Stimulated activated naive CD8-positive, alpha-beta T cell treated with anti-CD3 and anti-CD28 coated beads, Interleukin-15, Interleukin-2, amounts not matched to agents 100 ng/mL and 50 ng/mL, for 24 hours (primary cell): ENCODE data around the gene COA1.
"Not testable (repeated sequence)": the region's sequence is repeated elsewhere in the genome, so short reads cannot be mapped to it uniquely, and the experiment has no call there.

Source experiments
- H3K27ac Mint-ChIP-seq: one replicate; pipeline ENCODE4 v1.8.0; 2021; ENCODE audit warnings: mild to moderate bottlenecking, mixed read lengths
- H3K27me3 Mint-ChIP-seq: one replicate; pipeline ENCODE4 v1.8.0; 2021; ENCODE audit warnings: mixed read lengths
- H3K36me3 Mint-ChIP-seq: one replicate; pipeline ENCODE4 v1.8.0; 2021; ENCODE audit warnings: low read depth, mixed read lengths
- H3K4me1 Mint-ChIP-seq: one replicate; pipeline ENCODE4 v1.8.0; 2021; ENCODE audit warnings: low read depth, mixed read lengths
- H3K4me3 Mint-ChIP-seq: one replicate; pipeline ENCODE4 v1.8.0; 2021; ENCODE audit warnings: mild to moderate bottlenecking, mixed read lengths
- H3K9me3 Mint-ChIP-seq: one replicate; pipeline ENCODE4 v1.8.0; 2021; ENCODE audit warnings: mixed read lengths

Gene COA1

DNA sequence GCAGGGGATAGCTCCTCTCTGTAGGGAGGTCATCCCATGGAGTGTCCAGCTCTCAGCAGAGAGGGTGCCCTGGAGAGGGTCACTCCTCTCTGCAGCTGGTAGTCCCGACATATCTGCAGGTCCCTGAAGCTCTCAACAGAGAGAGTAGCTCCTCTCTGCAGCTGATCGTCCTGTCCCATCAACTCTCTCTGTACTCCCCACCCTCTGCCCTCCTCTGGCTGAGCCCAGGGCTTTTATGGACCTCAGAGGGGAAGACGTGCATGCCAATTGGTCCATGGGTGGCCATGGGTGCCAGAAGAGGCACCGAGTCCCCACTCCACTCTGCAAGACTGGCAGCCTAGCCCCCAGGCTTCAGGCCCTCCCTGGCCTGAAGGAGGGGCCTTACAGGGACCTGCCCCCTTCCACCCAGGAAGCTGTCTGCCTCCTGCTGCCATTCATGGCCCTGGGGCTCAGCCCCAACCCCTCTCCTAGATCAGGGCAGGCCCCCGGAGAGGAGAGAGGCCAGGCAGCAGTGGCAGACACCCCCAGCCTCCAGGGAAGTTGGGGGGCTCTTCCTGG, 20.1 kb upstream of the COA1 start:
- no peaks in the 10 kb centered on the region for H3K36me3 Mint-ChIP-seq
- no peak overlapping the region for H3K27ac Mint-ChIP-seq
- peaks cover 15% of the 10 kb centered on the region for H3K27me3 Mint-ChIP-seq
- H3K9me3 Mint-ChIP-seq = no peaks in the 10 kb centered on the region
- peaks cover 11% of the 10 kb centered on the region for H3K4me1 Mint-ChIP-seq
- H3K4me3 Mint-ChIP-seq = no peak overlapping the region

GRCh38 chr7:43747328-43748105, 18.2 kb upstream of the COA1 start:
- Mint-ChIP-seq H3K27ac (no peak overlapping the region), H3K36me3 (no peaks in the 10 kb centered on the region), H3K9me3 (no peaks in the 10 kb centered on the region), H3K27me3 (peaks cover 12% of the 10 kb centered on the region), H3K4me1 (peaks cover 11% of the 10 kb centered on the region), H3K4me3 (no peak overlapping the region)

GRCh38 chr7:43742692-43743091, 13.4 kb upstream of the COA1 start:
- Mint-ChIP-seq H3K36me3 (no peaks in the 10 kb centered on the region), H3K9me3 (no peaks in the 10 kb centered on the region), H3K4me1 (no peaks in the 10 kb centered on the region), H3K27me3 (peaks cover 6% of the 10 kb centered on the region), H3K27ac (no peak overlapping the region), H3K4me3 (no peak overlapping the region)

DNA sequence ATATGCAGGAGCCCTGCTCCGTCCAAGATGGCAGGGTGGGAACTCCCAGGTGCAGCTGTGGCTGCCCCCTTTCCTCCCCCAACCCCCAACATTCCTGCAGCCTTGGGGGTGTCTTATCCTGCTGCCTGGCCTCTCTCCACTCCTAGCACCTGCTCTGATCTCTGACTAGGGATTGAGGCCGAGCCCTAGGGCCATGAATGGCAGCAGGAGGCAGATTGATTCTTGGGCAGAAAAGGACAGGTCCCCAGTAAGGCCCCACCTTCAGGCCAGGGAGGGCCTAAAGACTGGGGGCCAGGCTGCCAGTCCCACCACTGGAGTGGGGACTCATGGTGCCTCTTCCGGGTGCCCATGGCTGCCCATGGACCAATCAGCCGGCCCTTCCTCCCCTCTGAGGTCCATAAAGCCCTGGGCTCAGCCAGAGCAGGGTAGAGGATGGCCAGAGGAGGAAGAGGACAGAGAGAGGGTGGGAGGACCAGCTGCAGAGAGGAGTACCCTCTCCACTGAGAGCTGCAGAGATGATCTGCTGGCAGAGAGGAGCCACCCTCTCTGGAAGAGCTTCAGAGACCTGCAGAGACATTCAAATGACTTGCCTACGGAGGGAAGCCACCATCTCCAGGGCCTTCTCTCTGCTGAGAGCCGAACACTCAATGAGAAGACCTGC, 8.3 kb upstream of the COA1 start:
- Mint-ChIP-seq H3K4me1 (peaks cover 24% of the 10 kb centered on the region), H3K36me3 (no peaks in the 10 kb centered on the region), H3K9me3 (no peaks in the 10 kb centered on the region), H3K27ac (no peak overlapping the region), H3K27me3 (peaks cover 3% of the 10 kb centered on the region), H3K4me3 (no peak overlapping the region)

DNA sequence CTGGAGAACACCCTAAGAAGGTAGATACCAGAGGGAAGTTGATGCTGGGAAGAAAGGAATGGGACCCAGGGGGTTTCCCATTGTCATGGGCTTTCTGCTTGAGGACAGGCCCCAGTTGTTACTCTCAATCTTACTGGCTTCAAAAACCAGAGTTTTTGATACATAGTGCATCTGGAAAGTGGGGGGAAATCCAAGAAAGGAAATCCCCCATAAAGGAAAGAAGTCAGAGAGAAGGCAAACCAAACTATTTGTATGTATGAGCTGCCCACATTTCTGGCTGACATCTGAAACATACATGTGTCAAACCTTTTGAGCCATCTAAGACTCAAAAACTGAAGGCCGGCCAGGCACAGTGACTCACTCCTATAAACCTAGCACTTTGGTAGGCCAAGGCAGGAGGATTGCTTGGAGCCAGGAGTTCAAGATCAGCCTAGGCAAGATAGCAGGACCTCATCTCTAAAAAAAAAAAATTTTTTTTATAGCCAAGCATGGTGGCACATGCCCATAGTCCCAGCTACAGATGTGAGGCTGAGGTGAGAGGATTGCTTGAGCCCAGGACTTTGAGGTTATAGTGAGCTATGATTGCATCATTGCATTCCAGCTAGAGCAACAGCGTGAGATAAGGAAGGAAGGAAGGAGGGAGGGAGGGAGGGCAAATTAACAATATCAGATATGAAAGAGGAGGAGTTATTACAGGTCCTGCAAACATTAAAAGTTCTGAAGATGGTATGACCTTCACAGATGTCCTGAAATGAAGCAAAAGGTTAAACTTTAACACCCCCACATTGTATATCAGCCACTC, 6.7 kb upstream of the COA1 start:
- no peaks in the 10 kb centered on the region for H3K9me3 Mint-ChIP-seq
- no peaks in the 10 kb centered on the region for H3K36me3 Mint-ChIP-seq
- peaks cover 3% of the 10 kb centered on the region for H3K27me3 Mint-ChIP-seq
- peaks cover 24% of the 10 kb centered on the region for H3K4me1 Mint-ChIP-seq
- H3K4me3 Mint-ChIP-seq = no peak overlapping the region
- peak overlapping the region; percentile 83 for H3K27ac Mint-ChIP-seq

GRCh38 chr7:43735403-43735801, 6.1 kb upstream of the COA1 start:
- H3K36me3 Mint-ChIP-seq = no peaks in the 10 kb centered on the region
- H3K27ac Mint-ChIP-seq = peak overlapping the region; percentile 83
- H3K4me3 Mint-ChIP-seq = no peak overlapping the region
- peaks cover 25% of the 10 kb centered on the region for H3K4me1 Mint-ChIP-seq
- peaks cover 3% of the 10 kb centered on the region for H3K27me3 Mint-ChIP-seq
- H3K9me3 Mint-ChIP-seq = no peaks in the 10 kb centered on the region

- H3K4me3 Mint-ChIP-seq, H3K27me3 Mint-ChIP-seq, H3K9me3 Mint-ChIP-seq, H3K36me3 Mint-ChIP-seq: not testable (repeated sequence)
- Mint-ChIP-seq H3K4me1 (peaks cover 31% of the 10 kb centered on the region), H3K27ac (peak overlapping the region; percentile 4)
Measured at GRCh38 chr7:43734575-43735332, 5.4 kb upstream of the COA1 start.

GRCh38 chr7:43731494-43731893, 2.2 kb upstream of the COA1 start:
- not testable (repeated sequence) for H3K4me3 Mint-ChIP-seq, H3K27ac Mint-ChIP-seq, H3K27me3 Mint-ChIP-seq, H3K9me3 Mint-ChIP-seq
- Mint-ChIP-seq H3K4me1 (peaks cover 51% of the 10 kb centered on the region), H3K36me3 (peaks cover 16% of the 10 kb centered on the region)

- Mint-ChIP-seq H3K36me3 (peaks cover 20% of the 10 kb centered on the region), H3K27me3 (peaks cover 3% of the 10 kb centered on the region), H3K9me3 (no peaks in the 10 kb centered on the region), H3K4me3 (peak overlapping the region; percentile 94), H3K27ac (peak overlapping the region; percentile 87), H3K4me1 (peaks cover 43% of the 10 kb centered on the region)
Measured at GRCh38 chr7:43729924-43730248, 563 bp upstream of the COA1 start.

- no peaks in the 10 kb centered on the region for H3K27me3 Mint-ChIP-seq
- H3K4me3 Mint-ChIP-seq = peak overlapping the region; percentile 94
- peaks cover 51% of the 10 kb centered on the region for H3K4me1 Mint-ChIP-seq
- peaks cover 28% of the 10 kb centered on the region for H3K36me3 Mint-ChIP-seq
- no peaks in the 10 kb centered on the region for H3K9me3 Mint-ChIP-seq
- H3K27ac Mint-ChIP-seq = no peak overlapping the region
Measured at GRCh38 chr7:43727494-43727893, 1.8 kb downstream of the COA1 start.

DNA sequence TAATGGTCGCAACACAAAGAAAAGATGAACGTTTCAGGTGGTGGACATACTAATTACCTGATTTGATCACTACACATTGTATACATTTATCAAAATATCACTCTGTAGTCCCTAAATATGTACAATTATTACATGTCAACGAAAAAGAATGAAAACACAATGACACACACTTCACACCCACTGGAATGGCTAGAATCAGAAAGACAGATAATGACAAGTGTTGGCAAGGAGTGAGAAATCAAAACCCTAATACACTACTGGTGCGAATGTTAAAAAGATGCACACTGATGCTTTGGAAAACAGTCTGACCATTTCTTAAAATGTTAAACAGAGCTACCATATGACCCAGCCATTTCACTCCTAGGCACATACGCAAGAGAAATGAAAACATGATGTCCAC, 2.3 kb downstream of the COA1 start:
- Mint-ChIP-seq H3K27me3 (no peaks in the 10 kb centered on the region), H3K27ac (no peak overlapping the region), H3K9me3 (no peaks in the 10 kb centered on the region), H3K36me3 (peaks cover 28% of the 10 kb centered on the region), H3K4me1 (peaks cover 51% of the 10 kb centered on the region), H3K4me3 (peak overlapping the region; percentile 94)

- no peaks in the 10 kb centered on the region for H3K27me3 Mint-ChIP-seq
- H3K9me3 Mint-ChIP-seq = no peaks in the 10 kb centered on the region
- peak overlapping the region; percentile 94 for H3K4me3 Mint-ChIP-seq
- no peak overlapping the region for H3K27ac Mint-ChIP-seq
- H3K4me1 Mint-ChIP-seq = peaks cover 51% of the 10 kb centered on the region
- H3K36me3 Mint-ChIP-seq = peaks cover 28% of the 10 kb centered on the region
Measured at GRCh38 chr7:43726466-43726865, 2.9 kb downstream of the COA1 start.

DNA sequence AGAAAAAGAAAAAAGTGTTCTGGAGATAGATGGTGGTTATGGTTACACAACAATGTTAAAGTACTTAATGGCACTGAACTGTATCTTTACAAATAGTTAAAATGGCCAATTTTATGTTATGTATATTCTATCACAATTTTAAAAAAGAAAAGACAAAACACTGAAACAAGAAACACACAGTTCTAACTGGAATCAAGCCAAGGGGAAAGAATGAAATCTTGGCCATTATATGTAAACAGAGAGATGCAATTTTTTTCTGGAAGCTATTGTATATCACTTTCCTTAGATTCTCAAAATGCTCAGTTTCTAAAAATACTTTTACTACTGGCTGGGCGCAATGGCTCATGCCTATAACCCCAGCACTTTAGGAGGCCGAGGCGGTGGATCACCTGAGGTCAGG, 4.1 kb downstream of the COA1 start:
- Mint-ChIP-seq H3K27ac (no peak overlapping the region), H3K4me1 (peaks cover 61% of the 10 kb centered on the region), H3K27me3 (no peaks in the 10 kb centered on the region), H3K4me3 (no peak overlapping the region), H3K9me3 (no peaks in the 10 kb centered on the region), H3K36me3 (peaks cover 32% of the 10 kb centered on the region)

- Mint-ChIP-seq H3K27ac (peak overlapping the region; percentile 15), H3K4me3 (no peak overlapping the region), H3K27me3 (no peaks in the 10 kb centered on the region), H3K36me3 (peaks cover 41% of the 10 kb centered on the region), H3K4me1 (peaks cover 62% of the 10 kb centered on the region), H3K9me3 (no peaks in the 10 kb centered on the region)
Measured at GRCh38 chr7:43723007-43723341, 6.3 kb downstream of the COA1 start.
